ENCODE results near the gene ZAR1L.

Gene ZAR1L

GRCh38 chr13:32254916-32255723 lies 60.0 kb downstream of the ZAR1L start:
- no peak for DNase-seq (ENCODE audit: low read depth)
- peaks cover 5% of the 10 kb centered on the region for H3K36me3 ChIP-seq (ENCODE audit: control insufficient read depth, insufficient read depth, low read length, severe bottlenecking)
- no peaks in the 10 kb centered on the region for H3K9me3 ChIP-seq (ENCODE audit: control insufficient read depth, low read length)
- H3K4me1 ChIP-seq (ENCODE audit: control insufficient read depth, insufficient read depth, low read length), result peaks cover 4% of the 10 kb centered on the region
- no peak overlapping the region for H3K4me3 ChIP-seq (ENCODE audit: low read length)
- no peak overlapping the region for H3K9ac ChIP-seq (ENCODE audit: low read length)
- H3K27me3 ChIP-seq (replicated peaks; ENCODE audit: control insufficient read depth, insufficient read depth, low read length), result no peaks in the 10 kb centered on the region

DNA sequence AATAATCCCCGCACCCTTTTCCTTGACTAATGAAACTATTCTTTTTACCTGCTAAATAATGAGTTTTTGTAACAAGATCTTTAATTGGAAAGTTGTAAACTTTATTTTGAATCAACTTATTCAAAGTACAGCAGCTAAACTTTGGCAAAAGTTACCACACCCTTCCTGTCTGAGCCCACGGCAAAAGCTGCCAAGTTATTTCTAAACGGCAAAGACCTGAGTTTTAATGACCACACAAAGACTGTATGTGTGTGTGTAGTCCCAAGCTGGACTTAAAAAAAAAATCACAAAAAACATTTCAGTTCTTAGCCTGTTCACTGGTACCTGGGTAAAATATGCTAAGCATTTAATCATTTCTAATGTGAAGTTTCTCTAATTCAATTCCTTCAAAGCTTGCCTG lies 60.7 kb downstream of the ZAR1L start:
- Histone ChIP-seq H3K4me1 (ENCODE audit: control insufficient read depth, insufficient read depth, low read length) (peaks cover 4% of the 10 kb centered on the region), H3K9ac (ENCODE audit: low read length) (no peak overlapping the region), H3K27me3 (replicated peaks; ENCODE audit: control insufficient read depth, insufficient read depth, low read length) (no peaks in the 10 kb centered on the region), H3K4me3 (ENCODE audit: low read length) (no peak overlapping the region), H3K36me3 (ENCODE audit: control insufficient read depth, insufficient read depth, low read length, severe bottlenecking) (peaks cover 11% of the 10 kb centered on the region), H3K9me3 (ENCODE audit: control insufficient read depth, low read length) (no peaks in the 10 kb centered on the region)
- DNase-seq (ENCODE audit: low read depth), result no peak

GRCh38 chr13:32253911-32254399 lies 61.2 kb downstream of the ZAR1L start:
- H3K4me1 ChIP-seq (ENCODE audit: control insufficient read depth, insufficient read depth, low read length), result peaks cover 4% of the 10 kb centered on the region
- H3K4me3 ChIP-seq (ENCODE audit: low read length), result no peak overlapping the region
- H3K27me3 ChIP-seq (replicated peaks; ENCODE audit: control insufficient read depth, insufficient read depth, low read length), result no peaks in the 10 kb centered on the region
- H3K9me3 ChIP-seq (ENCODE audit: control insufficient read depth, low read length), result no peaks in the 10 kb centered on the region
- no peak overlapping the region for H3K9ac ChIP-seq (ENCODE audit: low read length)
- H3K36me3 ChIP-seq (ENCODE audit: control insufficient read depth, insufficient read depth, low read length, severe bottlenecking), result peaks cover 12% of the 10 kb centered on the region
- DNase-seq (ENCODE audit: low read depth), result no peak

Measured in adipocyte (in vitro differentiated cells).